ENCODE data around the gene TMEM238. TPM values are rescaled to one million over a fixed set of nuclear protein-coding genes. Genes with fewer than 3 reads are reported as not detected.
"Not testable (repeated sequence)": the region's sequence is repeated elsewhere in the genome, so short reads cannot be mapped to it uniquely, and the experiment has no call there.

Gene TMEM238
- polyA plus RNA-seq, 1 of the 3 experiments (the other 2 are of a cell fraction) = 0.12 TPM

DNA sequence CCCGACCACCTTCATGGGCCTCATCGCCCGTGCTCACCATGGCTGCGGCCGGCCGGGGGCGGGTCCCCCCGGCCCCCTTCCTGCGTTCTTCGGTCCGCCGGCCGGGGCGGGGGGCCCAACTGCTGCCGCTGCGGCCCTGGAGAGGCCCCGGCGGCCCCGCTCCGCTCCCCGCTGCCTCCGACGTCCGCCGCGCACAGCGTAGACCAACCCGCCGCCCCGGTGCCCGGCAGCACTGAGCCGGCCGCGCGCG is 23.4 kb upstream of the TMEM238 start, which contains the start of gene UBE2S:
Gene UBE2S, minus strand, starts transcription at position 239 of the 250 bp plus-strand sequence. Its CDS starts 199 bp downstream, at position 40.
- H3F3A ChIP-seq (replicated peaks; ENCODE audit: insufficient read depth) = peaks cover 18% of the 10 kb centered on the region
- peaks cover 42% of the 10 kb centered on the region for H4K20me1 ChIP-seq (ENCODE audit: insufficient read depth)
- H3K4me1 ChIP-seq (ENCODE audit: control insufficient read depth in 1 of 2, insufficient read depth in 2 of 2, low read depth in 1 of 2, low read length in 1 of 2) = peaks cover 12 to 26% of the 10 kb centered on the region in 2 experiments; a peak in 3 of 4 replicates
- H3K27ac ChIP-seq (ENCODE audit: low read depth in 2 of 2, low read length in 1 of 2) = peak within 1 kb of the TSS; percentile 98
- TF ChIP-seq POLR2AphosphoS5 (IDR thresholded peaks at IDR 0.05; ENCODE audit: low read depth, low read length) (peak; percentile 99), TAF1 (IDR thresholded peaks at IDR 0.05; ENCODE audit: borderline replicate concordance, low read depth, low read length) (peak; percentile 97), REST (IDR thresholded peaks at IDR 0.05; ENCODE audit: low read depth, low read length) (peak; percentile 43; the same call in 1 of the 2 replicates)
- ChIA-PET CTCF (interaction anchor here (1.0 to 1.4 kb wide), 2 partner anchors 11 to 266 kb away, joined by 4 to 10 read pairs; no protein-coding TSS in a partner anchor), POLR2A (interaction anchor here (0.6 to 1.9 kb wide), 36 partner anchors 8 to 317 kb away, joined by 3 to 33 read pairs (median 4); partner anchors contain the start of genes FIZ1, IL11, ISOC2 and KMT5C)
- peaks cover 17 to 22% of the 10 kb centered on the region in 2 experiments for H3K36me3 ChIP-seq (replicated peaks in 1 of 2; ENCODE audit: control insufficient read depth in 1 of 2, insufficient read depth in 2 of 2, low read length in 1 of 2)
- 0% methylated on average over 1 of the region's 36 CpGs for WGBS (ENCODE audit: low lambda C conversion rate)
- peaks cover 50% of the 10 kb centered on the region for H3K79me2 ChIP-seq (ENCODE audit: insufficient read depth)
- H3K9me3 ChIP-seq; H3K9me2 ChIP-seq; DNase-seq; H3K27me3 ChIP-seq (ENCODE audit: insufficient read depth): not testable (repeated sequence)
- peak within 1 kb of the TSS; percentile 87 for H2AFZ ChIP-seq (ENCODE audit: low read depth)
- H3K4me3 ChIP-seq (ENCODE audit: low read depth in 2 of 2, low read length in 1 of 2) = peak within 1 kb of the TSS; percentile 82 to 85
- H3K9ac ChIP-seq = peak within 1 kb of the TSS; percentile 99
- peak within 1 kb of the TSS; percentile 94 for H3K4me2 ChIP-seq

GRCh38 chr19:55406826-55407549 is 22.9 kb upstream of the TMEM238 start:
- DNase-seq = peak; percentile 70
- Histone ChIP-seq H4K20me1 (ENCODE audit: insufficient read depth) (peaks cover 47% of the 10 kb centered on the region), H3K4me2 (peak overlapping the region; percentile 94), H3K27ac (ENCODE audit: low read depth in 2 of 2, low read length in 1 of 2) (peak overlapping the region; percentile 97 to 98), H3K27me3 (ENCODE audit: insufficient read depth) (no peaks in the 10 kb centered on the region), H3K79me2 (ENCODE audit: insufficient read depth) (peaks cover 55% of the 10 kb centered on the region), H2AFZ (ENCODE audit: low read depth) (no peak overlapping the region), H3K4me3 (ENCODE audit: low read depth in 2 of 2, low read length in 1 of 2) (peak overlapping the region; percentile 82 to 85), H3K36me3 (replicated peaks in 1 of 2; ENCODE audit: control insufficient read depth in 1 of 2, insufficient read depth in 2 of 2, low read length in 1 of 2) (peaks cover 22 to 24% of the 10 kb centered on the region in 2 experiments), H3K9me2 (no peaks in the 10 kb centered on the region), H3K9me3 (no peaks in the 10 kb centered on the region), H3K4me1 (ENCODE audit: control insufficient read depth in 1 of 2, insufficient read depth in 2 of 2, low read depth in 1 of 2, low read length in 1 of 2) (peaks cover 12 to 29% of the 10 kb centered on the region in 2 experiments; a peak in 3 of 4 replicates), H3K9ac (peak overlapping the region; percentile 99), H3F3A (replicated peaks; ENCODE audit: insufficient read depth) (peaks cover 20% of the 10 kb centered on the region)
- TF ChIP-seq PBX3 (IDR thresholded peaks at IDR 0.05) (peak; percentile 21; the same call in 1 of the 2 replicates), ELF1 (IDR thresholded peaks at IDR 0.05) (no peak), SIN3A (IDR thresholded peaks at IDR 0.05; ENCODE audit: borderline replicate concordance, low read depth, low read length) (0 out of 2 replicates have a peak, but pooled peaks have one; percentile 20)
- 1% methylated on average over 13 of the region's 35 CpGs for WGBS (ENCODE audit: low lambda C conversion rate)
- CTCF ChIA-PET = interaction anchor here (1.0 to 1.4 kb wide), 2 partner anchors 11 to 266 kb away, joined by 4 to 10 read pairs; no protein-coding TSS in a partner anchor
- POLR2A ChIA-PET = interaction anchor here (0.7 to 1.9 kb wide), 27 partner anchors 8 to 246 kb away, joined by 3 to 33 read pairs (median 5); partner anchors contain the start of genes FIZ1, IL11, KMT5C and NAT14
